MM.1S (cell line): Measurements from ENCODE around the gene MTCL1.

Source experiments
- DNase-seq: peaks from one replicate; pipeline ENCODE4 v3.0.0-alpha.2; 2015
- H2AFZ ChIP-seq: fragments of 300-600 bp; sonication (generic); 2 replicates; pipeline ENCODE4 v1.6.0; 2016; ENCODE audit warnings: antibody characterized with exemption, low read length
- H3F3A ChIP-seq: fragments of 300-600 bp; sonication (generic); 2 replicates; pipeline ENCODE4 v1.6.1; 2016; ENCODE audit warnings: mild to moderate bottlenecking, antibody characterized with exemption, low read length, moderate library complexity, mixed read lengths; ENCODE audit not compliant: insufficient read depth
- H3K27ac ChIP-seq: fragments of 300-600 bp; sonication (generic); 2 replicates; pipeline ENCODE4 v1.5.1; 2016; ENCODE audit warnings: mild to moderate bottlenecking, low read length
- H3K27me3 ChIP-seq: fragments of 300-600 bp; sonication (generic); replicated peaks from 2 replicates; pipeline ENCODE4 v1.6.0; 2016; ENCODE audit warnings: low read length; ENCODE audit not compliant: insufficient read depth
- H3K36me3 ChIP-seq: fragments of 300-600 bp; sonication (generic); replicated peaks from 2 replicates; pipeline ENCODE4 v1.6.1; 2016; ENCODE audit warnings: mild to moderate bottlenecking, low read length, mixed read lengths; ENCODE audit not compliant: insufficient read depth
- H3K4me1 ChIP-seq: fragments of 300-600 bp; sonication (generic); 2 replicates; pipeline ENCODE4 v1.6.1; 2016; ENCODE audit warnings: low read length, mixed read lengths
- H3K4me2 ChIP-seq: fragments of 300-600 bp; sonication (generic); 2 replicates; pipeline ENCODE4 v1.6.0; 2016; ENCODE audit warnings: low read depth, low read length
- H3K4me3 ChIP-seq: fragments of 300-600 bp; sonication (generic); 2 replicates; pipeline ENCODE4 v1.5.1; 2016; ENCODE audit warnings: low read length, mixed read lengths
- H3K79me2 ChIP-seq: fragments of 300-600 bp; sonication (generic); 2 replicates; pipeline ENCODE4 v1.6.1; 2016; ENCODE audit warnings: mixed run types, low read length, mixed read lengths
- H3K9ac ChIP-seq: fragments of 300-600 bp; sonication (generic); 2 replicates; pipeline ENCODE4 v1.6.1; 2016; ENCODE audit warnings: low read length, mixed read lengths
- H3K9me2 ChIP-seq: fragments of 300-600 bp; sonication (generic); replicated peaks from 2 replicates; pipeline ENCODE4 v1.6.1; 2016; ENCODE audit warnings: mild to moderate bottlenecking, low read length, mixed read lengths; ENCODE audit not compliant: insufficient read depth
- H3K9me3 ChIP-seq: fragments of 300-600 bp; sonication (generic); replicated peaks from 2 replicates; pipeline ENCODE4 v1.6.1; 2016; ENCODE audit warnings: mild to moderate bottlenecking, low read length, mixed read lengths; ENCODE audit not compliant: insufficient read depth
- H4K20me1 ChIP-seq: fragments of 300-600 bp; sonication (generic); 2 replicates; pipeline ENCODE4 v1.6.1; 2016; ENCODE audit warnings: mild to moderate bottlenecking, low read length, moderate library complexity, mixed read lengths; ENCODE audit not compliant: insufficient read depth
- EZH2 ChIP-seq: fragments of 300-600 bp; sonication (generic); optimal IDR thresholded peaks from 2 replicates; pipeline ENCODE3; 2017; ENCODE audit warnings: low read depth, mild to moderate bottlenecking, antibody characterized with exemption, low read length, mixed read lengths
- EZH2phosphoT487 ChIP-seq: fragments of 300-600 bp; sonication (generic); IDR thresholded peaks from 2 replicates; pipeline ENCODE4 v1.6.1; 2018; ENCODE audit warnings: antibody characterized with exemption, low read length
- TF ChIP-seq, protein P1 (sequence below): fragments of 300-600 bp; sonication (generic); IDR thresholded peaks from 2 replicates; pipeline ENCODE4 v1.5.1; 2016; ENCODE audit warnings: antibody characterized with exemption, low read length, mixed read lengths

MTCL1 gene

DNA sequence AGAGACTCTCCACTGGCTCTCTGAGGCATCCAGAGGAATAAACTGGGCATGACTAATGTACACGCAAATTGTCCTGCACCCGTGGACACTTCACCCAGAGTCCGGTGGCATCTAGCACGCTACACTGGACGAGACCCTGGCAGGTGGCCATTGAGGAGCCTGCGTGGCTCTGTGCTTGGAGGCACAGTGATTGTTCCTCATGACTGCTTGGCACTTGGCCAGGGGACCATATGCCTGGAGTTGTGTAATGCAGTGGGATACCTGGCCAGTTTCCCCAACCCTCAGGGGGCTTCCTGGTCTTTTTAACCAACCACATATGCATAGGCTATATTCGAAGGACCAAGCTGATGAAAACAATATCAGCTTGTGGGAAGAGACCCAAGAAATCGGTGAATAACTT is 66.6 kb downstream of the MTCL1 start:
- H3K27me3 ChIP-seq, result no peaks in the 10 kb centered on the region
- no peak overlapping the region for H3K4me2 ChIP-seq
- H3K9me3 ChIP-seq, result no peaks in the 10 kb centered on the region
- no peak overlapping the region for H3K27ac ChIP-seq
- H3K79me2 ChIP-seq, result no peaks in the 10 kb centered on the region
- H2AFZ ChIP-seq, result no peak overlapping the region
- no peaks in the 10 kb centered on the region for H3F3A ChIP-seq
- no peaks in the 10 kb centered on the region for H3K4me1 ChIP-seq
- H3K4me3 ChIP-seq, result no peak overlapping the region
- no peak overlapping the region for H3K9ac ChIP-seq
- no peak for DNase-seq
- no peaks in the 10 kb centered on the region for H3K36me3 ChIP-seq
- no peaks in the 10 kb centered on the region for H4K20me1 ChIP-seq
- no peak for TF ChIP-seq EZH2
- TF ChIP-seq, protein P1, sequence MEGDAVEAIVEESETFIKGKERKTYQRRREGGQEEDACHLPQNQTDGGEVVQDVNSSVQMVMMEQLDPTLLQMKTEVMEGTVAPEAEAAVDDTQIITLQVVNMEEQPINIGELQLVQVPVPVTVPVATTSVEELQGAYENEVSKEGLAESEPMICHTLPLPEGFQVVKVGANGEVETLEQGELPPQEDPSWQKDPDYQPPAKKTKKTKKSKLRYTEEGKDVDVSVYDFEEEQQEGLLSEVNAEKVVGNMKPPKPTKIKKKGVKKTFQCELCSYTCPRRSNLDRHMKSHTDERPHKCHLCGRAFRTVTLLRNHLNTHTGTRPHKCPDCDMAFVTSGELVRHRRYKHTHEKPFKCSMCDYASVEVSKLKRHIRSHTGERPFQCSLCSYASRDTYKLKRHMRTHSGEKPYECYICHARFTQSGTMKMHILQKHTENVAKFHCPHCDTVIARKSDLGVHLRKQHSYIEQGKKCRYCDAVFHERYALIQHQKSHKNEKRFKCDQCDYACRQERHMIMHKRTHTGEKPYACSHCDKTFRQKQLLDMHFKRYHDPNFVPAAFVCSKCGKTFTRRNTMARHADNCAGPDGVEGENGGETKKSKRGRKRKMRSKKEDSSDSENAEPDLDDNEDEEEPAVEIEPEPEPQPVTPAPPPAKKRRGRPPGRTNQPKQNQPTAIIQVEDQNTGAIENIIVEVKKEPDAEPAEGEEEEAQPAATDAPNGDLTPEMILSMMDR, result no peak
- no peak for TF ChIP-seq EZH2phosphoT487
- no peaks in the 10 kb centered on the region for H3K9me2 ChIP-seq

- Histone ChIP-seq H3F3A (no peaks in the 10 kb centered on the region), H3K9me2 (no peaks in the 10 kb centered on the region), H3K4me1 (no peaks in the 10 kb centered on the region), H3K27me3 (no peaks in the 10 kb centered on the region), H3K9me3 (no peaks in the 10 kb centered on the region), H3K36me3 (no peaks in the 10 kb centered on the region), H3K9ac (no peak overlapping the region), H3K4me3 (no peak overlapping the region), H3K4me2 (no peak overlapping the region), H4K20me1 (no peaks in the 10 kb centered on the region), H3K79me2 (no peaks in the 10 kb centered on the region), H2AFZ (no peak overlapping the region), H3K27ac (no peak overlapping the region)
- no peak for DNase-seq
- no peak for TF ChIP-seq EZH2phosphoT487
- no peak for TF ChIP-seq EZH2
- TF ChIP-seq, protein P1, result no peak
These were observed 68.6 kb downstream of the MTCL1 start for GRCh38 chr18:8773980-8774379.

DNA sequence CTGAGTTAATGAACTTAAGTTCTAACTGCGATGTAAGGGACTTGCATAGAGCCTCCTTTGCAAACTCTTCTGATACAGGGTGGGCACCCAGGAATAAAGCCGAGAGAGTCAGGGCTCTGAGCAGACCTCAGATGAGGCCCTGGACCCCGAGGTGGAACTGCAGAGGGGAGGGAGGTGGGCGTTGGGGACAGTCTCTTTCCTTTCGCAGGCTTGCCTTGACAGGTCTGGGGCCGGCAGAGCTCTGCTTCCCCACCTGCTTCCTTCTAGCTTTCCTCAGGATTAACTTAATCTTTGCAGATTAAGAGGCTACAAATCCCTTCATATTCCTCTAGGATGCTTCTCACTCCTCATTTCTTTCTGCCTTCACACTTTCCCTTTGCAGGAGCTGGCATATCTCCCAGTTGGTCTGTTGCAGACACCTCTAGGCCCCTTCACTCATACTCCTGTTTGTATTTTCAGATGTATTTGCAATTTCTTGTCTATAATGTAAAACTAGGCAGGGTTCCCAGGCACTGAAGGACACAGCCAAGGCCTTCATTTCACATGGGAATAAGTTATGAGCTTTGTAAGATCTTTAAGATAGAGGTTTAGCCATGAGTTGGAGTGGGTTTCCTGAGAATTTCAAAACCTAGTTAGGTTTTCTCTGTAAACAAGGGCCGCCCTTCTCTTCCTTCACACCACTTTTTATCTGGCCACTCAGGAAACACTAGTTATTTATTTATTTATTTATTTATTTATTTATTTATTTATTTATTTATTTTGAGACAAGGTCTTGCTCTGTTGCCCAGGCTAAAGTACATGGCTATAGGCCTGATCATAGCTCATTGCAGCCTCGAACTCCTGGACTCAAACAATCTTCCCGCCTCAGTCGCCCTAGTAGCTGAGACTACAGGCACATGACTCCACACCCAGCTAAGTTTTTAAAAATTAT is 70.9 kb downstream of the MTCL1 start:
- no peak overlapping the region for H3K27ac ChIP-seq
- no peak overlapping the region for H3K4me2 ChIP-seq
- H3K4me3 ChIP-seq, result no peak overlapping the region
- no peaks in the 10 kb centered on the region for H3K79me2 ChIP-seq
- no peaks in the 10 kb centered on the region for H4K20me1 ChIP-seq
- no peaks in the 10 kb centered on the region for H3K27me3 ChIP-seq
- no peak for DNase-seq
- H2AFZ ChIP-seq, result no peak overlapping the region
- no peaks in the 10 kb centered on the region for H3K9me2 ChIP-seq
- H3K9ac ChIP-seq, result no peak overlapping the region
- no peaks in the 10 kb centered on the region for H3K4me1 ChIP-seq
- TF ChIP-seq, protein P1, result no peak
- TF ChIP-seq EZH2phosphoT487 (no peak), EZH2 (no peak)
- H3K36me3 ChIP-seq, result peaks cover 3% of the 10 kb centered on the region; the same call in 1 of the 2 replicates
- H3K9me3 ChIP-seq, result no peaks in the 10 kb centered on the region
- H3F3A ChIP-seq, result no peaks in the 10 kb centered on the region
